GM19467 (cell line): ENCODE data around the gene ELMO1.

Experiments
- ATAC-seq: cut with Tn5 transposase; IDR thresholded peaks from one replicate; pipeline ENCODE4 v1.9.1; 2021; ENCODE audit warnings: mild to moderate bottlenecking, moderate library complexity; ENCODE audit not compliant: unreplicated experiment

The ELMO1 gene

DNA sequence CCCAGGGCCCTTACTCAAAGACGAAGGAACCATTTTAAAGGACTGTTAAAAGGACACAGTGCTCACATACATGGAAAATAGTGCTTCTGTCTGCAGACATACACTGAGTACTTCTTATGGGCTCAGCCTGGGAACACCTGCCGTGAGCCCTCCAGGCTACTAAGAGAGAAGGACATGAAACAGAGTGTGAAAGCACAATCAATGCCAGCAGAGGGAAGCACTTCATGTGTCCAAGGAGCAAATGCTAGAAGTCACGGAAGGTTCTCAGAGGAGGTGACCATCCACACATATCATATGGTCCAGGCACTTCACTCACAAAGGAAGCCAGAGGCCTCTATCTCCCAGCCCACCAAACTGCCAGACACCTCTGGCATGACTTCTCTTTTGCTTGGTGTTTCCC is 15.5 kb downstream of the ELMO1 start:
- ATAC-seq, result no peak

DNA sequence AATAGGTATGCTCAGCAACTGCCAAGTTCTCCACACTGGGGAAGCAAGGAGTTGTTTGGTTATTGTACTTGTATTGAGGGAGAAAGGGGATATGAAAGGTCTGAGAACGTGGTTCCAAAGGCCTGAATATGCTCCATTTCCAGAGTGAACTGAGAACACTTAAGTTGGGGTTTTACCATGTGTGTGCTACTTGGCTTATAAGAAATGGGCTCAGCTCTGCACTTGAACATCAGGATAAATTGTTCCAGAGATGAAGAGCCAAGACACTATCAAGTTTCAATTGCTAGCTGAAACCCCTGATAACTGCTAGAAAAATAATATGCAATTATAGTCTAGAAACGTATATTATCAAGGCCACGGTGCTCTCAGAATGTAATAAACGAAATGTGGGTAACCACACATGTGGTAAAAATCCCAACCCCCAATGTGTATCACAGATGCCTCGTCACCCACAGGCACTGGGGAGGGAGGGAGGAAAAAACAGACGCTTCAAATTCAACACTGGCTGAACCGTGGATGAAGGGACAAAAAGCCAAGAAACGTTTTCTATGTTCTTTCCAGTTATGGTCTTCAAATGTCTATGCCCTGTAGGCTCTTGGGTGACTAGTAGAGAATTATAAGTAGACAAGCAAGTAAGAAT is 16.3 kb downstream of the ELMO1 start:
- ATAC-seq, result no peak

DNA sequence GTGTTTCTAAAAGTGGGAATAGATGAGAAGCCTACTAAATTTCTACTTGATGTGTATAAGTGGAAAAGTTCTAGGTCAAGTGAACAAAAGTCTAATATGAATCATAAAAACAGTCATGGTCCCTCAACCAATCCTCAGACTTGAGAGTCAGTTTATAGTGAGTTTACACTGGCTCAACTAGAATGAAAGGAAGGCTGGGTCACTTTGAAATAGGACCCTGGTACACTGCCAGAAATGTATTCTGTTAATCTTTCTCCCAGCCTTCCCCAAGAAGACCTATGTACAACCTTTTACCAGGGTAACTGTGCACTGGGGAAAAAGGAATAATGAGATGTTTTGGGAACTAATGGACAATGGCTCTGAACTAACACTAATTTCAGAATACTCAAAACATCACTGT is 17.3 kb downstream of the ELMO1 start:
- ATAC-seq, result no peak

DNA sequence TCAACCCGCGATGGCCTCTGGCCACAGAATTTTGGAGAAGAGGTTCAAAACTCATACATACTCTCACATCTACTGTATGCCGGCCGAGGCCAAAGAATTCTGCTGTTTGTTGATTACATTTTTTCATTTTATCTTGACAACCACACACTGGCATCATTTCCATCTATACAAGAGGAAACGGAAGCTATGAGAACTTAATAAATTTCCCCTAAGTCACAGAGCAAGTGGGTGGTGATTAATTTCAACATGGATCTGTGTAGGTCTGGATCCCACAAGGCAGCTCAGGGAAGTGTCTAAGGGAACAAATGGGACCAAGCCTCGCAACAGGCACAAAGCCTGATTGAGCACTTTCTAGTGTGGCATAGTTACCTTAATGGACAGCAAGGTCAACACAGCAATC is 18.0 kb downstream of the ELMO1 start:
- no peak for ATAC-seq

DNA sequence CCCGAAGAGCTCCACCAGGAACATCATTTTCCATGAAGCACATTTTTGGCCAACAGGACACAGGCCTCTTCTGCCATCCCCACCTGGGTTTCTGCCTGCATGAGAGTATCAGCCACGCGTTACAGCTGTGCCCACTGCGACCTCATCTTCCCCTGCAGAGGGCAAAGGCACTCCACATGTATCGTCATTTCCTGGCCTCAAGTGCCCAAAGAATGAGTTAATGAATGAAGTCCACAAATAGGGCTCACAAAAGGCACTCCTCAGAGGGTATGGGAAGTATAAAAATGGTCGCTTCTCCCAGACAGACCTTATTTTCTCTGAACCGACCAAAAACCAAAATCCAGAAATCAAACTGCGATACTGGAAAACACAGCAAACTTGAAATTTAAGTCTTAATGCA is 18.5 kb downstream of the ELMO1 start:
- ATAC-seq, result no peak

DNA sequence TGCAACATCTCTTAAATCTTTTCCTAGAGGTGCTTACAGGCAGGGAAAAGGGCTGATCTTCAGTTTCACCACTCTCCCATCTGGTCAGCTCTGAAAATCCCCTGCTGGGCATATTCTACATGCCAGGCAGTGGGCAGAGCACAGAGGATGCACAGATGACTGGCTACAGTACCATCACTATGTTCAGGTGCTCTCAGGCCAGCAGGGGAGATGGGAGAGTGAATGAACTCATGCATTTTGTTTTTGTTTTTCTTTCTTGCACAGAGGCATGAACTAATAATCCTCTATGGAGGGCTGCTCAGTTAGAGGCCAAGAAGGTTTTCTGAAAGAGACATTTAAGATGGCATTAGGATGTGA is 19.3 kb downstream of the ELMO1 start:
- ATAC-seq, result no peak

DNA sequence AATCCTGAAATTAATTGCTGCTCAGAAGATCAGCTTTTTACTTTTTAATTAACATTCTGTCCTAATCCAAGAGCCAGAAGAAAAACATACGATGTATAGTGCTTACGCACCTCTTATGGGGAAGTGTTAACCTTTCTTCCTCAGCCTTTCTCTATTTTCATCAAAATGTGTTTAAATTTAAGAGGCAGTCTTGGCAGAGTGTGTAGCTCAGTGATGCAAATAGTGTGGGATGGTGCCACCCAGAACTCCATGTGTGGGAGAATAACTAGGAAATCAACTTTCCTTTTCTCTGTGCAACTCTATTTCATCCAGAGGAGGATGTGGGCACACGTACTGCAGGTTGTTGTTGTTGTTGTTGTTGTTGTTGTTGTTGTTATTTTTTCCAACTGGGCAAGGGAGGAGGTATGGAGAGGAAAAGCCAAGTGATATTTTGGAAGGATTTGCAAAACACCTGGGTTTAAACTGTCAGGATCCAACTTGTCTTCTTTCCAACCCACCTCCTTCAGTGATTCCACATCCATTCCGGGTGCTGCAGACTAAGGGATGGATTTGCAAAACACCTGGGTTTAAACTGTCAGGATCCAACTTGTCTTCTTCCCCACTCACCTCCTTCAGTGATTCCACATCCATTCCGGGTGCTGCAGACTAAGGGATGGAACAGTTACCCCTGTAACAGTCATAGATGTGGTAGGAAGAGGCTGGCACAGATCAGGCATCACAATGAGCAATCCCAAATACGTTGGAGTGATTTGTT is 19.8 kb downstream of the ELMO1 start:
- no peak for ATAC-seq

DNA sequence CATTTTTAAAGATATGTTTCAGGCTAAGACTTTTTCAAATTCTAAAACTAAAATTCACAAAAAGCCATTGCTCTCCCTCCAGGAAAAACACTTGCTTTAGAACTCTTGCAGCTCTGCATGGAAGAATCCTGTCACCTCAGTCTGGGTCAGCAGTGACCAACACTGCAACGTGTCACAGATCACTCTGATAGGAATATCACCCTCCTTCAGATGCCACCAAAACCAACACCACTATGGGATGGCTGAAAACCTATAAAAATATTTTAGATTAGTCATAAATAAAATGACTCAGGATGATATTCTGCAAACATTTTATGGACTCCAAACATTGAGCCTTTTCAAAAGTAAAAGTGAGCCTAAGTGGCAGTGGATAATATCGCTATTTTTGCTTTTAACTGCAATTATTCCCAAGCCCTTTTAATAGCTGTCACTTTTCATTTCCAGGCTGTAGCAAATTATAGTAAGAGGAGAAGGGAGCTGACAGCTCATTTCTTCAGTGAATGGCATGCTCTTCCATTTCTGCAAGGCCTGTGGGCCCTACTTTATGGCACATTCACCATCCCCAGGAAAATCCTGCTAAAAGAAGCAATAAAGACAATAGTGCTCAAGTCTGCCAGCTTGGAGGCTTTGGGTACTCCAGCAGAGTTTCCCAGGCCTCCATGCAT is 21.3 kb downstream of the ELMO1 start:
- ATAC-seq, result no peak

DNA sequence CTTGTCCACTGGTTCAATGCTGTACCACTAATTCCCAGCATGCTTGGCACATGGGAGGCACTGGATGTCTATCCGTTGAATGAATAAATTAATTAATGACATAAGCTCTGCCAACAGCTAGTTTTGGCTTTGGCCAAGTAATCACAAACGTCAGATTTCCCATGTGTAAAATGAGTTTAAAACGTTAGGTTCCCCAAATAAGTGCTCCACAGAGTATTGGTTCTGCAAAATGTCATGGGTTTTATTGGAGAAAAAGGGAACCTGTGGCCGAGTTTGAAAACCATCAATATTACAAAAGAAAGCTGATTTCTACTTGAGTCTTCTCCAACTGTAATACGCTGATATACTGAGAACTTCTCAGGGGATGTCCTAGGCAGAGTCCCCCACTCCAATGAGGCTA is 23.2 kb downstream of the ELMO1 start:
- no peak for ATAC-seq

DNA sequence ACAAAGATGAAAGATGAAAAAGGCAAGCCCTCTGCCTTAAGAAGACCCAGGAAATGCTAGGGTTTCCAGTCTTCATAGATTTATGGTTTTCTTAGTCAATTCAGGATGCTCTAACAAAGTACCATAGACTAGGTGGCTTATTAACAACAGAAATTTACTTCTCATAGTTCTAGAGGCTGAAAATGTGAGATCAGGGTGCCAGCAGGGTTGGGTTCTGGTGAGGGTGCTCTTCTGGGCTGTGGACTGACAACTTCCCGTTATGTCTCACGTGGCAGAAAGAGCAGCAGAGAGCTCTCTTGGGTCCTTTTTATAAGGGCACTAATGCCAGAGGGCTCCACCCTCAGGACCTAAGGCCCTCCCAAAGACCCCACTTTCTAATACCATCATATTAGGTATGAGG is 23.7 kb downstream of the ELMO1 start:
- no peak for ATAC-seq

DNA sequence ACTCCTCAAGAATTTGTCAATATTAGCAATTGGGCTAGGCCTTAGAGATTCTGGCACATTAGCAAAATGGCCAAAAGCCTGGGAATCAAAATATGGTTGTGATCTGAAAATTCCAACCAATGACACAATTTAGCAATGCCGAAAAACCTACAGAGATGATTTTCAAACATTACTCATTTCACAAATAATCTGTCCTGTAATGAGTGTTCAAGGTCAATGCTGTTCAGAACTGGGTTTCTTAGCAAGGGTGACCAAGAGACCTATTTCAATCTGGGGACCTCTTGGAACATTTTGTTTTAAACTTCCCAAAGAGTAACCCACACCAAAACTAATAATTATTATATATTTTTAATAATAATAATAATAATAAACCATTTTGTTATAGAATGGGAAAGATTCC is 24.1 kb downstream of the ELMO1 start:
- ATAC-seq, result no peak

DNA sequence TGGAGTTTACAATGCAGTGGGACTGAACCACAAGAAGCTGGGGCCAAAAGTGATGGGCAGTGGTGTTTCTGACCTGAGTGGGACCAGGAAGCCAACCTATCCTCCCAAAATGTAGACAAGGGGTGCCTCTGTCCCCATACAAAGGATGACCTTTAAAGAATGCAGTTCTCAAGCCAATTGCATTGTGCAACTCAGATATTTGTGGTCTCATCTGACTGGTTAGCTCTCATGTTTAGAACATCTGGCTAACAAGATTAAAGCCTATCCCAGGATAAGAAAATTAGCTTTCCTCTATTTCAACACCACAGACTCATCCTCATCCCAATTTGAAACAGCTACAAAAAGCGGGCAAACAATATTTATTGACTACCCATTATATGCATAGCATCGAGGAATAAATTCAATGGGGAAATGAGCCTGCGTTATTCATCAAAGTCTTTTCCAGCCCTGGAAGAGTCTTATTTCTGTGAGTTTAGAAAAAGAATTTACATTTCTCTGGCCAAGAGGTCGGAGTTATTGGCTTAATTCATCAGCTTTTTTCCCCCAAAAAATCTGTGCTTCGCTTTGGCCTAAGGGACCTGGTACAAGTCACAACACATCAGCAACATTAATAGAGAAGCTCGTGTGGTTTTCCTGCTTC is 26.7 kb downstream of the ELMO1 start:
- no peak for ATAC-seq

DNA sequence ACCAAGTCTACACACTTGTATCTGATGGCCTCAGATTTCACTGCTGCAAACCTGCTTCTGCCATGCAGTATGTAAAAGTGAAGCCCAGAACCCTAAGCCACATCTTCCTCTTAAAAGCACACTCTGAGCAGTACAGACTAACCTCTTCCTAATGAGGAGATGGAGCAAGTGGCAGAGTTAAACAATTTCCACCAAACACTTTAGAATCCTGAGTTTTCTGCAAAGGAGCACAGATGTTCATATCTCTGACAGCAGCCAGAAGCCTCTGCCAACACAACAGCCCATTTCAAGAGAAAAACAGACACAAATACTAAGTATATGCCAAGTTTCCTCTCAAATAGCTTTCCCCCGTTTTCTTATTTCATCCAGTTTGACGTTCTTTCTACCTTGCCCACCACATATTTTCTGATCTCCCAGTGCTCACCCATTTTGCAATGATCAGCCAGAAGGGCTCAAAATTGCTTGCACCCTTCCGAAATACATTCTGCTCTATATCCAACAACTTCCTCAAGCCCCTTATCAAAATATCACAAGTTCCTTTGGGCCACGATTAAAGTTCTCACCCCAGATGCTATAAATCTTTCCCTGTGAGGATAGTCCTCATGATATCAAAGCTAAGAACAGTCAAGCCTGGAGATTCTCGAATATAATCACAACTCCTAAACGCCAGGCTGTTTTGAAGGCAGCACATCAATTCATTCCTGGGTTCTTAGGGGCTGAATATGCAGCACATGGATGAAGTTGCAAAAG is 27.5 kb downstream of the ELMO1 start:
- no peak for ATAC-seq

DNA sequence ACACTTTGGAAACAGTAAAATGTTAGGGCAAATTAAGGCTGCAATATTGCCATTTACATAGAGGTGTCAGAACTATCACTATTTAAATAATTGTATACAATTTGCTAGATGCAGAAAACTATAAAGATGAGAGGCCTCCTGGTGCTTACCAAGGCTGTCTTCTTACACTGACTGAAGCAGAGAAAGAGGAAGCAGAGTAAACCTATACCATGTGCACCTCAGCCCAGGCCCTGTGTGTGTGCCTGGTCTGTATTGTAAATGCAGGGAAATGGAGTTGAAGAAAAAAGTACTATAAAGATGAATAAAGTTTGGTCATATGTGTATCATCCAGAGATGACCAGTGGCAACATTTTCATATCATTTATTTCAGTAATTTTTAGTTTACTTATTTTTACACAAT is 29.2 kb downstream of the ELMO1 start:
- no peak for ATAC-seq

DNA sequence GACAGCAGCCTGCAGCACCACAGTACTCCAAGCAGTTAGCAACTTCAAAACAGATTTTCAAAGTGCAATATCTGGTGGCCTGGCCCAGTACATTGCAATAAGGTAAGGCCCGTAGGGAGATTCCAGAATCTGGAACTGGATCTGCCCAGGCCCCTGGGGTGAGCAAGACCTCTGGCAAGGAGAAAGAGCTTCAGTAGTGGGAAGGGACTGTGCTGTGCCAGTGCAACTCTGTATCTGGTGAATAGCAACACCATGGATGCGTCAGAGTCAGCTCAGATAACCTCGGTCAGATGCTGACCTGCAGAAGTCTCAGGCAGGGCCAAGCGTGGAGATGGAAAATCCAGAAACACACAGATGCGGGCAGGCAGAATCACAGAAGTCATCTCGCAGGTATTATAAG is 30.3 kb downstream of the ELMO1 start:
- no peak for ATAC-seq

DNA sequence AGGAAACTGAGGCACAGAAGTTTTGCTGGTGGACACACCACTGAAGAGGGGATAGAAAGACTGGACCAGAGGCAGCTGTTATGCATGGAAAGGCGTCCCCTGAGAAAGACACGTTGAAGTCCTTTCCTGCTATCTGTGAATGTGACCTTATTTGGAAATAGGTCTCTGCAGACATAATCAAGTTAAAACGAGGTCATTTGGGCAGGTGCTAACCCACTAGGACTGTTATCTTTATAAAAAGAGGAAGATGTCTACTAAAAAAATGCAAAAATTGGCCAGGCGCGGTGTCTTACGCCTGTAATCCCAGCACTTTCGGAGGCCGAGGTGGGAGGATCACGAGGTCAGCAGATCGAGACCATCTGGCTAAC is 31.6 kb downstream of the ELMO1 start:
- no peak for ATAC-seq

DNA sequence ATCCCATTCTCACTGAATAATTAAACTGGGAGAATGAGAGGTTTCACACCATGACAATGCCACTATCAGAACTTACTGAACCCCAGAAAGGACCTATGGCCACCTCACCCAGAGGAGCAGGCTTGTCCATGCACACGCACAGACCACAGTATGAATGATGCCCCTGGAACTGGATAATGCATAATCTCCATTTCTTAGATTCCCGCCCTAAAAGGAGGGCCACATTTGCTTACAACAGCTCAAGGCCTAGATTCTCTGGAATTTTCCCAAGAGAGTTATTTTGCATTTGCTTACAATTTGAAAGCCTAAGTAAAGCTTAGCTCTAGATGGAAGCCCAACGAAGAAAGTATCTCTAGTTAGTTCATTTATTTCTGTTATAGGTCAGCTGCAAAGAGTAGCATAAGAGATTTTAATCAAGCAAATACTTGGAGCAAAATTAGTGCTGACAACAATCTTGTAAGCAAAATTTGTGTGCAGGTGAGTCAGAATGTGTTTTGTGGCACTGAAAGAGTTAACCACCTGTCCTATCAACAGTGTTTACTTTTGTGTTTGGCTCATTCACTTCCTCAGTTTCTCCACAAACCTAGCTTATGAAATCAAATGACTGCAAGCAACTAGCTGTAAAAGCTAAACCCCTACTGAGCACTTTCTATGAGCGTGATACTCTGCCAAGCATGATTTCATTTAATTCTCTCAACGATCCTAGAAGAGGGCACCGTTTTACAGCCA is 32.1 kb downstream of the ELMO1 start:
- ATAC-seq, result no peak

DNA sequence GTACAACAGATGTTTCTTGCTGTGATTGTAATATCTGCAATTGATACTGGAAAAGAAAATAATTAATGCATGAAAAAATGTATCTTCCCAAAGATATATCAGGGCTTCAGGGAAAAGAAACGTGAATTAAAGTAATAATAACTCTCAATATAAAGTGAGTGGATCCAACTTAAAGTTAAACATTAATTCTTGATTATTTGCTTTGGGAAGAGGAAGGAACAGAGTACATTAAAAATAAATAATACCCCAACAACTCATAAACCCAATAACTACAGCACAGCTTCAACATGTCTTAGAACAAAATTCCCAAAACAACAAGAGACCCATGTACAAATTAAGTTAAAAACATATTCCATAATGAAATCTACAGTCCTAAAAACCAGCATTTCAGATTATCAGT is 33.0 kb downstream of the ELMO1 start:
- no peak for ATAC-seq

DNA sequence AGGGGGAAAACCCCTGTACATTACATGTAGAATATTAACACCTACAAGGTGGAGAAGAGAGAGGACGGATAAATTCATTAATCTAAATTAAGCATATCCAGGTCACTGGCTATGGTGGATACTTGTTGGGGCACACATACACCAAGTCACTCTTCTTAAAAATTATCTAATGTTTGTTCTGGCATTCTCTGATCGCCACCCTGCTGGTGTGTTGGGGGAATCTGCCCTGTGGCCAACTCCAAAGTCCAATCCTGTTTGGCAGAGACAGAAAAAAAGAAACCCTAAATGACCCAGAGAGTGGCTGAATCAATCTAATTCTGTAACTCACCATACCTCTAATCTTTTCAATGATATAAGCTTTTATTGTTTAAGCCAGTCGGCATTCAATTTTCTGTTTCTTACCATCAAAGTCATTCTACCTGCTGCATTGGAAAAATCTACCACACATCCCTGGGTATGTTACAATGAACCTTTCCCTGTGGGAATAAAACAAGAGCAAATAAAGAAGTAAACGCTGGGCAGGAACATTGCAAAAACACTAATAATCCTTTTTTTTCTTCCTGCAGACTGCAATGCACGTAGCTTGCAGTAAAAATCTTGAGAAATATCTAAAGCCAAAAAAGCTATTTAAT is 34.2 kb downstream of the ELMO1 start:
- ATAC-seq, result no peak

DNA sequence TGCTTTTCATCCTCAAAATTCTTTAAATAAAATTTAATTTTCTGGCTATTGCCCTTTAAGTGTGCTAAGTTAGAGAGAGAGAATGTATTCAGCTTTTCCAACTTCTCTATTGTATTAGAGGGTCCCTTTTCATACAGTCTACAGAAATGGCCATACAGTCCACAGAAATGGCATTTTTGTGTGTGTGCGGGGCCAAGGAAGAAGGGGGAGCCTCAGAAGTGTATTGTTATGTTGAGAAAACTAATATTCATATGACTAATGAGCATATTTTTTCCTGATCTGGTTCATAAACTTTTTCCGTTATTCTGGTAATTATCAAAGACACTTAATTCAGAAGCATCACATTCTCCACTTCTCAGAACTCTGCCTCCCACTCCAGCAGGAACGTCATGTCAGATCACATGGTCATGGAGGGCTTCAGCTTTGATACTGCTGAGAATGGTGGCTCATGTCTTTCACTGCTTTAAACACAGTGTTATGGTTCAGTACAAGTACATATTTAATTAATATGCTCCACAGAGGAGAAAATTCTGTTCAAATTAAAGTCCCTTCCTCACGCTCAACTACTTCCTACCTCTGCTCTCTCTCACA is 37.1 kb downstream of the ELMO1 start:
- no peak for ATAC-seq
